ENCODE measurements around the gene SLC12A7. TPM values are rescaled to one million over a fixed set of nuclear protein-coding genes. Genes with fewer than 3 reads are reported as not detected.

Gene SLC12A7
- total and polyA plus RNA-seq, 10 donors, result 8.6 to 120 (median 52.3) TPM

DNA sequence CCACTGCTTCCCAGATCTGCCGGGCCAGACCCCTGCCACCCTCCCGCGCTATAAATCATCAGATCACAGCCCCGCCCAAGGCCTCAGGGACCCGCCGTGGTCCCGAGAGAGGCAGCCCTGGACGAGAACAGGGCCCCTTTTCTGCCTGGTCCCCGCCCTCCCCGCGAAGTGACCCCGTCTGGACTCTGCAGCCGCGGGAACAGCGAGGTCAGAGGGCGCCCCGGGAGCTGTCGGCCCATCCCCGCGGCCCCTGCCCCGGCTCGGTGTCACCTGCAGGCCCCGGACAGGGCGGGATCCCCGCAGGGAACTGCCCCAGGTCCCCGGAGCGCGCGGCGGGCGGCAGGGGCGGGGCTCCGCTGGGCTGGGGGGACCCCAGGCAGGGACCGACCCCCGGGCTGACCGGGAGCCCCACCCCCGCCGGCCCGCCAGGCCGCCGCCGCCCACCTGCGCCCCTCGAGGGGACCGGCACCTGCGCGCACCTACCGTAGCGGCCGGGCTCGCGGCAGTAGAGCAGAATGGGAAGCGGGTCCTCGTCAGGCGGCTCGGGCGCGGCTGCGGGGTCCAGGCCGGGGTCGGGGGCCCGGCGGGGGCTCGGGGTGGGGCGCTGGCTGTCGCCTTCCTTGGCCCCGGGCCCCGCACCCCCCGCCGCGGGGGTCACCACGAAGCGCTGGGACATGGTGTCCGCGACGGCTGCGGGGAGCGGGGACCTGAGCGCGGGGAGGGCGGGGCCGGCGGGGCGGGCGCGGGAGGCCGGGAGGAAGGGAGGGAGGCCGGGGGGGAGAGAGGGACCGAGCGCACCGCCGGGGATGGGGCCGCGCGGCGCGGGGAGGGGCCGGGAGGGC, 43.5 kb upstream of the SLC12A7 start:
- no peak for DNase-seq
- peaks cover 0 to 7% (median 0%) of the 10 kb centered on the region in 8 donors for H3K9me3 ChIP-seq
- intact Hi-C loops (cut with DNase I; ENCODE audit: low total_unique reads), result no loop called here
- H3K27ac ChIP-seq, result peak overlapping the region in 1 of 8 donors; percentile 33
- H3K4me3 ChIP-seq, result peak overlapping the region in 6 of 8 donors; percentile 9 to 64 (median 20)
- H3K4me1 ChIP-seq, result peaks cover 0 to 50% (median 29%) of the 10 kb centered on the region in 6 donors
- peaks cover 0 to 82% (median 28%) of the 10 kb centered on the region in 7 donors for H3K27me3 ChIP-seq (replicated peaks in 1 of 7)
- no peaks in the 10 kb centered on the region for H3K36me3 ChIP-seq
- 1 to 9% (median 4%) methylated on average over 17 to 98 of the region's 98 CpGs for WGBS, 5 donors
- TF ChIP-seq CTCF (IDR thresholded peaks at IDR 0.05 in 8 of 11, conservative IDR thresholded peaks at IDR 0.05 in 3 of 11) (no peak), POLR2AphosphoS5 (IDR thresholded peaks at IDR 0.05) (no peak), POLR2A (IDR thresholded peaks at IDR 0.05) (no peak)

DNA sequence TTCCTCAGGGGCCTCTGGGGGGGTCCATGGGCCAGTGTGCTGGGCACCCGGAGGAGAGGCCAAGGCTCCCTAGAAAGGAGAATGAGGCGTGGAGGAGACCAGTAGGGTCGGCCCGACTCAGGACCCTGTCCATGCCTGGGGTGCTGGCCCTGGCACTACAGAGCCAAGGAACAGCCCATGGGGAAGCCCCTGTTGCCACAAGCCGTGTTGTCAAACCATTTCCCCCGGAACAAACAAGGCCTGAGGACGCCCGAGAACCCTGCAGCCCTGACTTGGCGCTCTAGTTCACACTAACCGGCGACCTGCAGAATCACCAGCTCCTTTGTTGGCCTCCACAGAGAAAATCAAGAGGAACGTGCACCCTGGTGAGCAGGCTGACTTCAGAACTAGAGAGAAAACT, 41.6 kb upstream of the SLC12A7 start:
- no peak for TF ChIP-seq POLR2A (IDR thresholded peaks at IDR 0.05)
- TF ChIP-seq CTCF (IDR thresholded peaks at IDR 0.05 in 8 of 11, conservative IDR thresholded peaks at IDR 0.05 in 3 of 11), result no peak
- no peak for TF ChIP-seq POLR2AphosphoS5 (IDR thresholded peaks at IDR 0.05)
- 54 to 82% (median 70%) methylated on average over 9 to 12 of the region's 12 CpGs for WGBS, 5 donors
- H3K27me3 ChIP-seq (replicated peaks in 1 of 7), result peaks cover 0 to 69% (median 28%) of the 10 kb centered on the region in 7 donors
- no peaks in the 10 kb centered on the region for H3K36me3 ChIP-seq
- peaks cover 0 to 7% (median 0%) of the 10 kb centered on the region in 8 donors for H3K9me3 ChIP-seq
- DNase-seq, result no peak
- peak overlapping the region in 1 of 8 donors; percentile 15 for H3K4me3 ChIP-seq
- peaks cover 0 to 50% (median 29%) of the 10 kb centered on the region in 6 donors for H3K4me1 ChIP-seq
- intact Hi-C loops (cut with DNase I; ENCODE audit: low total_unique reads), result no loop called here
- H3K27ac ChIP-seq, result peak overlapping the region in 1 of 8 donors; percentile 66

GRCh38 chr5:1152771-1153282, 41.0 kb upstream of the SLC12A7 start:
- DNase-seq, result no peak
- H3K27ac ChIP-seq, result peak overlapping the region in 1 of 8 donors; percentile 66
- WGBS, 5 donors, result 82 to 90% (median 86%) methylated on average over 10 to 15 of the region's 15 CpGs

More at GRCh38 chr5:1152771-1153282, 41.0 kb upstream of the SLC12A7 start:
- TF ChIP-seq CTCF (IDR thresholded peaks at IDR 0.05 in 8 of 11, conservative IDR thresholded peaks at IDR 0.05 in 3 of 11), result no peak
- TF ChIP-seq POLR2A (IDR thresholded peaks at IDR 0.05), result no peak
- no peak for TF ChIP-seq POLR2AphosphoS5 (IDR thresholded peaks at IDR 0.05)
- Histone ChIP-seq H3K4me3 (no peak overlapping the region), H3K9me3 (peaks cover 0 to 7% (median 0%) of the 10 kb centered on the region in 8 donors), H3K4me1 (peaks cover 0 to 50% (median 29%) of the 10 kb centered on the region in 6 donors), H3K27me3 (replicated peaks in 1 of 7) (peaks cover 0 to 66% (median 28%) of the 10 kb centered on the region in 7 donors), H3K36me3 (no peaks in the 10 kb centered on the region)
- intact Hi-C loops (cut with DNase I; ENCODE audit: low total_unique reads), result no loop called here

Data from spleen (tissue), 11 donors.